GM12874 (cell line): ENCODE data around the gene GRIK4.

ENCODE experiments used
- TF ChIP-seq, protein P1 (sequence below): IDR thresholded peaks from 2 replicates; pipeline ENCODE4 v1.5.1; 2011; ENCODE audit warnings: low read depth, mild to moderate bottlenecking, control low read depth, low read length, moderate library complexity; ENCODE audit not compliant: insufficient read depth

Gene GRIK4

GRCh38 chr11:120823159-120823558 is 311.6 kb downstream of the GRIK4 start:
- TF ChIP-seq, protein P1, sequence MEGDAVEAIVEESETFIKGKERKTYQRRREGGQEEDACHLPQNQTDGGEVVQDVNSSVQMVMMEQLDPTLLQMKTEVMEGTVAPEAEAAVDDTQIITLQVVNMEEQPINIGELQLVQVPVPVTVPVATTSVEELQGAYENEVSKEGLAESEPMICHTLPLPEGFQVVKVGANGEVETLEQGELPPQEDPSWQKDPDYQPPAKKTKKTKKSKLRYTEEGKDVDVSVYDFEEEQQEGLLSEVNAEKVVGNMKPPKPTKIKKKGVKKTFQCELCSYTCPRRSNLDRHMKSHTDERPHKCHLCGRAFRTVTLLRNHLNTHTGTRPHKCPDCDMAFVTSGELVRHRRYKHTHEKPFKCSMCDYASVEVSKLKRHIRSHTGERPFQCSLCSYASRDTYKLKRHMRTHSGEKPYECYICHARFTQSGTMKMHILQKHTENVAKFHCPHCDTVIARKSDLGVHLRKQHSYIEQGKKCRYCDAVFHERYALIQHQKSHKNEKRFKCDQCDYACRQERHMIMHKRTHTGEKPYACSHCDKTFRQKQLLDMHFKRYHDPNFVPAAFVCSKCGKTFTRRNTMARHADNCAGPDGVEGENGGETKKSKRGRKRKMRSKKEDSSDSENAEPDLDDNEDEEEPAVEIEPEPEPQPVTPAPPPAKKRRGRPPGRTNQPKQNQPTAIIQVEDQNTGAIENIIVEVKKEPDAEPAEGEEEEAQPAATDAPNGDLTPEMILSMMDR = no peak

- TF ChIP-seq, protein P1 = no peak
Measured at GRCh38 chr11:120824242-120824641, 312.7 kb downstream of the GRIK4 start.

DNA sequence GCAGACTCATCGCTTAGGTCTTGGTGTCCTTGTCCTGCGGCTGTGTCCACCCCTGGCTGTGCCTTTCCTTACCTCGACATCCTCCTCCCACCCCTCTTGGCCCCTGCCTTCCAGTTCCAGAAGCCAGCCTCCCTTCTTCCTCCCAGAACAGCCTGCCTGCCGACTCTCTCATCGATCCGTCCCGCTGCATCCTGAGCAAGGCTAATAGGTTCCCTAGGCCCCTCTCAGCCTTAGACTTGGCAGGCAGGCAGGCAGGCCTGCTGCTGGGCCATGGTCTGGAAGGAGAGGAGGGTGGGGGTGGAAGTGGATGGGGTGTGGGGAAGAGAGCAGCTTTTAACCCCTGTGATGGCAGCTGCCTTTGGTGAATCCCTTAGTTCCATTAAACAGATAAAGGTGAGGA is 315.6 kb downstream of the GRIK4 start:
- TF ChIP-seq, protein P1 = no peak

DNA sequence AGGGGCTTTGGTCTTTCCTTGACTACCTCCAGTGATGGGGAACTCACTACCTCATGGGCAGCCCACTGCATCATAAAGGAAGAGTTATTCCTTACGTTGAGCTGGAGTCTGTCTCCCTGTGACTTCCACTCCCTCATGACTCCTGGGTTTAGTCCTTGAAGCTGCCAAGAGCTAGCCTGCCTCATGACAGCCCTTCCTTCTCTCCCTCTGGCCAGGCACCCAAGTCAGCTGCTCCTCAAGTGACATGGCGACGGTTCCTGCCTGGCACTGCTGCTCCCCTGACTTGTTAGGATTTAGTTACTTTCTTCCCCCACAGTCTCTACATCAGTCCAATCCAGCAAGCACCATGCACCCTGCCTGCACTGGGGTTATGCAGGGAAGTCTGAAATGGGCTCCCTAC is 316.3 kb downstream of the GRIK4 start:
- TF ChIP-seq, protein P1 = no peak

- TF ChIP-seq, protein P1 = no peak
Measured at GRCh38 chr11:120828847-120829246, 317.3 kb downstream of the GRIK4 start.

- TF ChIP-seq, protein P1 = no peak
Measured at GRCh38 chr11:120830085-120830620, 318.6 kb downstream of the GRIK4 start.

DNA sequence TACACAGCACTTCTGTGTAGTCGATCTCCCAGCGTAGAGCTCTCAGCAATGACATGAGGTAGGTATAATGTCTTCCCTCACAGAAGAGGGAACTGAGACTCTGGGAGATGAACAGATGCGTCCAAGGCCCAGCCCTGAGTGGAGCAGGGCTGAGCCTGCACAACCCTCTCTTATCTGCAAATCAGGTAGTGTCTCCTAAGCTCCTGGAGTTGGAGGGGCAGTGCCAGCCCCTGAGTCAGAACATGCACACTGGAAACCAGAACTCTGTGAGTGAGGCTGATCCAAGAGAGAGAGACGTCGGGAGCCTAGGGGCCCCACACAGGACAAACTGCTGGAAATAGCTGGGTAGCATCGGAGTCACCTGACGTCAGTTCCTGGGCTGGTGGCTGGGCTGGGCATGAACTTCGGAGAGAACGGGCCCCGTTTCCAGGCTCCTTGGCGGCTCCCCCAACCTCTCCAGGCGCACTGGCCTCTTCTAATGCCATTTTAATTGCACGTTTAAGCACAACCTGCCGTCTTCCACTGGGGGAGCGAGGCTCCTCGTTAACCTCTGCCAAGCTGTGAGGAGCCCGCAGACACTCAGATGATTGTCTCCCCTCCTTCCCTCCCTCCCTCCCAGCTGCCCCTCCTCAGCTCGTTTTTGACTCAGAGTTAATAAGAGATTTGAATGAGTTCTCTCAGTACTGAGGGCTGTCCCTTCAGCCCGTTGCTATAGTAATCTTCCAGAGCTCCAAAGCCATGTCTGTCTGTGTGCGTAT is 321.1 kb downstream of the GRIK4 start:
- TF ChIP-seq, protein P1 = no peak
